ENCODE data around the gene TRIM72. TPM values are rescaled to one million over a fixed set of nuclear protein-coding genes. Genes with fewer than 3 reads are reported as not detected.

Gene TRIM72
- total RNA-seq, 1 experiment from 2014 or later: 1.8 TPM

GRCh38 chr16:31214708-31215286 lies 878 bp downstream of the TRIM72 start (continued):
- TF ChIP-seq ZNF532 (CRISPR knock-in tag; IDR thresholded peaks at IDR 0.05; ENCODE audit: borderline replicate concordance) (no peak), USF1 (CRISPR knock-in tag; IDR thresholded peaks at IDR 0.05) (no peak), TEAD1 (CRISPR knock-in tag; IDR thresholded peaks at IDR 0.05) (0 out of 2 replicates have a peak, but pooled peaks have one; percentile 42), AR (CRISPR knock-in tag; IDR thresholded peaks at IDR 0.05) (no peak), ZBTB21 (CRISPR knock-in tag; IDR thresholded peaks at IDR 0.05; ENCODE audit: borderline replicate concordance) (peak; percentile 64; the same call in 1 of the 2 replicates), FOXK1 (CRISPR knock-in tag; IDR thresholded peaks at IDR 0.05) (peak; percentile 61), ZNF512 (CRISPR knock-in tag; IDR thresholded peaks at IDR 0.05; ENCODE audit: borderline replicate concordance) (no peak), ZSCAN18 (CRISPR knock-in tag; IDR thresholded peaks at IDR 0.05) (no peak), ATF2 (CRISPR knock-in tag; IDR thresholded peaks at IDR 0.05; ENCODE audit: borderline replicate concordance, low read depth) (no peak), MYBL2 (CRISPR knock-in tag; IDR thresholded peaks at IDR 0.05) (peak; percentile 88), EMX1 (CRISPR knock-in tag; IDR thresholded peaks at IDR 0.05) (no peak)
- TF ChIP-seq, protein P1, sequence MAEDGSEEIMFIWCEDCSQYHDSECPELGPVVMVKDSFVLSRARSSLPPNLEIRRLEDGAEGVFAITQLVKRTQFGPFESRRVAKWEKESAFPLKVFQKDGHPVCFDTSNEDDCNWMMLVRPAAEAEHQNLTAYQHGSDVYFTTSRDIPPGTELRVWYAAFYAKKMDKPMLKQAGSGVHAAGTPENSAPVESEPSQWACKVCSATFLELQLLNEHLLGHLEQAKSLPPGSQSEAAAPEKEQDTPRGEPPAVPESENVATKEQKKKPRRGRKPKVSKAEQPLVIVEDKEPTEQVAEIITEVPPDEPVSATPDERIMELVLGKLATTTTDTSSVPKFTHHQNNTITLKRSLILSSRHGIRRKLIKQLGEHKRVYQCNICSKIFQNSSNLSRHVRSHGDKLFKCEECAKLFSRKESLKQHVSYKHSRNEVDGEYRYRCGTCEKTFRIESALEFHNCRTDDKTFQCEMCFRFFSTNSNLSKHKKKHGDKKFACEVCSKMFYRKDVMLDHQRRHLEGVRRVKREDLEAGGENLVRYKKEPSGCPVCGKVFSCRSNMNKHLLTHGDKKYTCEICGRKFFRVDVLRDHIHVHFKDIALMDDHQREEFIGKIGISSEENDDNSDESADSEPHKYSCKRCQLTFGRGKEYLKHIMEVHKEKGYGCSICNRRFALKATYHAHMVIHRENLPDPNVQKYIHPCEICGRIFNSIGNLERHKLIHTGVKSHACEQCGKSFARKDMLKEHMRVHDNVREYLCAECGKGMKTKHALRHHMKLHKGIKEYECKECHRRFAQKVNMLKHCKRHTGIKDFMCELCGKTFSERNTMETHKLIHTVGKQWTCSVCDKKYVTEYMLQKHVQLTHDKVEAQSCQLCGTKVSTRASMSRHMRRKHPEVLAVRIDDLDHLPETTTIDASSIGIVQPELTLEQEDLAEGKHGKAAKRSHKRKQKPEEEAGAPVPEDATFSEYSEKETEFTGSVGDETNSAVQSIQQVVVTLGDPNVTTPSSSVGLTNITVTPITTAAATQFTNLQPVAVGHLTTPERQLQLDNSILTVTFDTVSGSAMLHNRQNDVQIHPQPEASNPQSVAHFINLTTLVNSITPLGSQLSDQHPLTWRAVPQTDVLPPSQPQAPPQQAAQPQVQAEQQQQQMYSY (CRISPR knock-in tag; IDR thresholded peaks at IDR 0.05): 0 out of 2 replicates have a peak, but pooled peaks have one; percentile 21
- TF ChIP-seq, protein P2, sequence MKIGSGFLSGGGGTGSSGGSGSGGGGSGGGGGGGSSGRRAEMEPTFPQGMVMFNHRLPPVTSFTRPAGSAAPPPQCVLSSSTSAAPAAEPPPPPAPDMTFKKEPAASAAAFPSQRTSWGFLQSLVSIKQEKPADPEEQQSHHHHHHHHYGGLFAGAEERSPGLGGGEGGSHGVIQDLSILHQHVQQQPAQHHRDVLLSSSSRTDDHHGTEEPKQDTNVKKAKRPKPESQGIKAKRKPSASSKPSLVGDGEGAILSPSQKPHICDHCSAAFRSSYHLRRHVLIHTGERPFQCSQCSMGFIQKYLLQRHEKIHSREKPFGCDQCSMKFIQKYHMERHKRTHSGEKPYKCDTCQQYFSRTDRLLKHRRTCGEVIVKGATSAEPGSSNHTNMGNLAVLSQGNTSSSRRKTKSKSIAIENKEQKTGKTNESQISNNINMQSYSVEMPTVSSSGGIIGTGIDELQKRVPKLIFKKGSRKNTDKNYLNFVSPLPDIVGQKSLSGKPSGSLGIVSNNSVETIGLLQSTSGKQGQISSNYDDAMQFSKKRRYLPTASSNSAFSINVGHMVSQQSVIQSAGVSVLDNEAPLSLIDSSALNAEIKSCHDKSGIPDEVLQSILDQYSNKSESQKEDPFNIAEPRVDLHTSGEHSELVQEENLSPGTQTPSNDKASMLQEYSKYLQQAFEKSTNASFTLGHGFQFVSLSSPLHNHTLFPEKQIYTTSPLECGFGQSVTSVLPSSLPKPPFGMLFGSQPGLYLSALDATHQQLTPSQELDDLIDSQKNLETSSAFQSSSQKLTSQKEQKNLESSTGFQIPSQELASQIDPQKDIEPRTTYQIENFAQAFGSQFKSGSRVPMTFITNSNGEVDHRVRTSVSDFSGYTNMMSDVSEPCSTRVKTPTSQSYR (CRISPR knock-in tag; IDR thresholded peaks at IDR 0.05): peak; percentile 57
- TF ChIP-seq, protein P3, sequence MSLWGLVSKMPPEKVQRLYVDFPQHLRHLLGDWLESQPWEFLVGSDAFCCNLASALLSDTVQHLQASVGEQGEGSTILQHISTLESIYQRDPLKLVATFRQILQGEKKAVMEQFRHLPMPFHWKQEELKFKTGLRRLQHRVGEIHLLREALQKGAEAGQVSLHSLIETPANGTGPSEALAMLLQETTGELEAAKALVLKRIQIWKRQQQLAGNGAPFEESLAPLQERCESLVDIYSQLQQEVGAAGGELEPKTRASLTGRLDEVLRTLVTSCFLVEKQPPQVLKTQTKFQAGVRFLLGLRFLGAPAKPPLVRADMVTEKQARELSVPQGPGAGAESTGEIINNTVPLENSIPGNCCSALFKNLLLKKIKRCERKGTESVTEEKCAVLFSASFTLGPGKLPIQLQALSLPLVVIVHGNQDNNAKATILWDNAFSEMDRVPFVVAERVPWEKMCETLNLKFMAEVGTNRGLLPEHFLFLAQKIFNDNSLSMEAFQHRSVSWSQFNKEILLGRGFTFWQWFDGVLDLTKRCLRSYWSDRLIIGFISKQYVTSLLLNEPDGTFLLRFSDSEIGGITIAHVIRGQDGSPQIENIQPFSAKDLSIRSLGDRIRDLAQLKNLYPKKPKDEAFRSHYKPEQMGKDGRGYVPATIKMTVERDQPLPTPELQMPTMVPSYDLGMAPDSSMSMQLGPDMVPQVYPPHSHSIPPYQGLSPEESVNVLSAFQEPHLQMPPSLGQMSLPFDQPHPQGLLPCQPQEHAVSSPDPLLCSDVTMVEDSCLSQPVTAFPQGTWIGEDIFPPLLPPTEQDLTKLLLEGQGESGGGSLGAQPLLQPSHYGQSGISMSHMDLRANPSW (CRISPR knock-in tag; conservative IDR thresholded peaks at IDR 0.05; ENCODE audit: low read depth): no peak
